H1 (cell line): ENCODE data around the gene CLCN5. TPM values are rescaled to one million over a fixed set of nuclear protein-coding genes. Genes with fewer than 3 reads are reported as not detected.

Experiments
- CTCF ChIA-PET: fragments of 300-600 bp; sonication (Branson Sonifier 250); formaldehyde crosslinking; loops from one replicate; lab custom pipeline; 2021; ENCODE audit not compliant: partially characterized antibody; lab: Charles Lee
- POLR2A ChIA-PET: fragments of 300-600 bp; sonication (Branson Sonifier 250); formaldehyde crosslinking; loops from one replicate; lab custom pipeline; 2021; ENCODE audit warnings: inconsistent platforms; ENCODE audit not compliant: partially characterized antibody; lab: Charles Lee
- DNase-seq, 2 experiments: peaks; one replicate each; pipeline versions ENCODE4 v3.0.0 to v3.0.0-alpha.2; 2010 to 2022; ENCODE audit warnings: low spot score in 2 of 2, low read depth in 1 of 2, mixed read lengths in 1 of 2
- FAIRE-seq: peaks from 2 replicates; lab custom pipeline; 2011; peaks lifted over from hg19 to GRCh38; lab: Jason Lieb, UNC
- H2AFZ ChIP-seq: 2 replicates; pipeline ENCODE4 v1.8.1; 2012; ENCODE audit warnings: low read length, inconsistent platforms
- H2AK5ac ChIP-seq: 2 replicates; pipeline ENCODE4 v1.6.1; 2013; ENCODE audit warnings: low read depth, low read length
- H2BK120ac ChIP-seq: replicated peaks from 2 replicates; pipeline ENCODE3; 2013; ENCODE audit warnings: low read depth, low read length, inconsistent platforms
- H2BK12ac ChIP-seq: 2 replicates; pipeline ENCODE4 v1.6.1; 2013; ENCODE audit warnings: low read depth, low read length
- H2BK15ac ChIP-seq: 2 replicates; pipeline ENCODE4 v1.6.1; 2013; ENCODE audit warnings: low read length
- H2BK20ac ChIP-seq: 2 replicates; pipeline ENCODE4 v1.6.1; 2013; ENCODE audit warnings: low read length
- H2BK5ac ChIP-seq: 2 replicates; pipeline ENCODE4 v1.6.1; 2013; ENCODE audit warnings: low read depth, low read length
- H3K14ac ChIP-seq: 2 replicates; pipeline ENCODE4 v1.6.1; 2013; ENCODE audit warnings: inconsistent platforms; ENCODE audit not compliant: insufficient read length
- H3K18ac ChIP-seq: 2 replicates; pipeline ENCODE4 v1.6.1; 2013; ENCODE audit warnings: low read length; ENCODE audit errors: extremely low read depth
- H3K23ac ChIP-seq: 2 replicates; pipeline ENCODE4 v1.6.1; 2013; ENCODE audit warnings: inconsistent platforms; ENCODE audit not compliant: insufficient read length
- H3K23me2 ChIP-seq: 2 replicates; pipeline ENCODE4 v1.6.1; 2013; ENCODE audit warnings: low read depth, low read length
- H3K27ac ChIP-seq: 2 replicates; pipeline ENCODE4 v1.6.1; 2011; ENCODE audit warnings: low read depth, low read length, inconsistent platforms
- H3K27me3 ChIP-seq, 4 experiments: replicated peaks in 1 of 4; 1 replicate in 1 of 4; 2 replicates in 3 of 4; pipeline versions ENCODE4 v1.6.1 to v1.8.1; 2011 to 2013; ENCODE audit warnings: low read length in 3 of 4, mild to moderate bottlenecking in 3 of 4, inconsistent platforms in 2 of 4, mixed read lengths in 2 of 4, moderate library complexity in 1 of 4; ENCODE audit not compliant: control insufficient read depth in 3 of 4, insufficient read depth in 3 of 4; ENCODE audit errors: extremely low read depth in 1 of 4
- H3K36me3 ChIP-seq, 4 experiments: 2 replicates each; pipeline versions ENCODE4 v1.6.1 to v1.8.1; 2011 to 2013; ENCODE audit warnings: mild to moderate bottlenecking in 4 of 4, low read length in 3 of 4, moderate library complexity in 2 of 4, control low read depth in 1 of 4, inconsistent platforms in 1 of 4; ENCODE audit not compliant: insufficient read depth in 4 of 4, control insufficient read depth in 2 of 4
- H3K4ac ChIP-seq: replicated peaks from 2 replicates; pipeline ENCODE3; 2013; ENCODE audit warnings: low read length, low read depth, mixed read lengths, inconsistent platforms; ENCODE audit not compliant: insufficient read length
- H3K4me1 ChIP-seq, 4 experiments: replicated peaks in 1 of 4; 1 replicate in 1 of 4; 2 replicates in 3 of 4; pipeline versions ENCODE4 v1.6.1 to v1.8.1; 2011 to 2013; ENCODE audit warnings: low read length in 3 of 4, inconsistent platforms in 2 of 4, mixed read lengths in 1 of 4; ENCODE audit not compliant: insufficient read depth in 4 of 4, control insufficient read depth in 3 of 4
- H3K4me2 ChIP-seq, 2 experiments: 2 replicates each; pipeline versions ENCODE4 v1.6.1 to v1.8.1; 2011 to 2013; ENCODE audit warnings: low read depth in 2 of 2, low read length in 2 of 2, control low read depth in 1 of 2, inconsistent platforms in 1 of 2, mild to moderate bottlenecking in 1 of 2; ENCODE audit not compliant: insufficient read depth in 1 of 2
- H3K4me3 ChIP-seq, 4 experiments: fragments of 200-600, 300-600 bp in 1 of 4; sonication (generic), shearing (Covaris generic), sonication (Bioruptor Twin) in 1 of 4; 2 replicates each; pipeline versions ENCODE4 v1.5.1 to v1.8.1; 2011 to 2016; ENCODE audit warnings: low read length in 4 of 4, low read depth in 3 of 4, control low read depth in 2 of 4, inconsistent platforms in 2 of 4, mild to moderate bottlenecking in 2 of 4, mixed read lengths in 1 of 4, moderate library complexity in 1 of 4; ENCODE audit not compliant: insufficient read depth in 2 of 4; ENCODE audit errors: extremely low read depth in 1 of 4
- H3K56ac ChIP-seq: replicated peaks from 2 replicates; pipeline ENCODE3; 2013; ENCODE audit warnings: low read depth, mild to moderate bottlenecking, mixed read lengths, low read length, inconsistent platforms; ENCODE audit not compliant: insufficient read length
- H3K79me1 ChIP-seq: 2 replicates; pipeline ENCODE4 v1.6.1; 2013; ENCODE audit warnings: low read depth, low read length, control low read depth
- H3K79me2 ChIP-seq, 2 experiments: 2 replicates each; pipeline versions ENCODE4 v1.6.1 to v1.8.1; 2012 to 2013; ENCODE audit warnings: low read length in 2 of 2, mild to moderate bottlenecking in 2 of 2, inconsistent platforms in 1 of 2; ENCODE audit not compliant: insufficient read depth in 2 of 2, control insufficient read depth in 1 of 2
- H3K9ac ChIP-seq, 4 experiments: replicated peaks in 1 of 4; 1 replicate in 1 of 4; 2 replicates in 3 of 4; pipeline versions ENCODE4 v1.6.1 to v1.8.1; 2011 to 2013; ENCODE audit warnings: low read depth in 3 of 4, low read length in 3 of 4, control low read depth in 2 of 4, mild to moderate bottlenecking in 2 of 4, moderate library complexity in 2 of 4, inconsistent platforms in 1 of 4; ENCODE audit errors: extremely low read depth in 1 of 4
- H3K9me3 ChIP-seq, 2 experiments: 2 replicates each; pipeline versions ENCODE4 v1.6.1 to v1.8.1; 2012 to 2013; ENCODE audit warnings: mild to moderate bottlenecking in 2 of 2, moderate library complexity in 2 of 2, control low read depth in 1 of 2, inconsistent platforms in 1 of 2, low read depth in 1 of 2, low read length in 1 of 2, mixed read lengths in 1 of 2; ENCODE audit not compliant: insufficient read depth in 2 of 2
- H4K20me1 ChIP-seq, 2 experiments: replicated peaks in 1 of 2; 2 replicates each; pipeline versions ENCODE3 to v1.8.1; 2011 to 2013; ENCODE audit warnings: inconsistent platforms in 2 of 2, low read length in 2 of 2, mild to moderate bottlenecking in 1 of 2; ENCODE audit not compliant: insufficient read depth in 2 of 2, control insufficient read depth in 1 of 2
- H4K5ac ChIP-seq: 2 replicates; pipeline ENCODE4 v1.6.1; 2013; ENCODE audit warnings: low read length, low read depth, mixed read lengths, inconsistent platforms; ENCODE audit not compliant: insufficient read length
- H4K8ac ChIP-seq: 2 replicates; pipeline ENCODE4 v1.8.0; 2013; ENCODE audit warnings: mild to moderate bottlenecking, moderate library complexity, low read length, inconsistent platforms; ENCODE audit not compliant: insufficient read depth; ENCODE audit errors: extremely low read depth
- H4K91ac ChIP-seq: replicated peaks from 2 replicates; pipeline ENCODE3; 2013; ENCODE audit warnings: low read length, mixed read lengths, inconsistent platforms; ENCODE audit not compliant: insufficient read length
- ASH2L ChIP-seq: fragments of 200-600, 300-600 bp; sonication (generic); IDR thresholded peaks from one replicate; pipeline ENCODE4 v1.7.1; 2017; ENCODE audit warnings: low read length
- CTBP2 ChIP-seq: IDR thresholded peaks from 2 replicates; pipeline ENCODE4 v1.7.0; 2011; ENCODE audit warnings: borderline replicate concordance, mild to moderate bottlenecking, moderate library complexity, mixed read lengths, low read length; ENCODE audit not compliant: insufficient read depth, insufficient read length
- GTF2F1 ChIP-seq: IDR thresholded peaks from 2 replicates; pipeline ENCODE4 v1.6.1; 2012; ENCODE audit warnings: low read depth, low read length, improper control_type of control experiment, borderline replicate concordance
- HDAC2 ChIP-seq, 2 experiments: fragments of 300-600 bp in 1 of 2; sonication (generic) in 1 of 2; IDR thresholded peaks; 2 replicates each; pipeline ENCODE4 v1.6.1; 2011 to 2012; ENCODE audit warnings: low read depth in 2 of 2, low read length in 2 of 2, mild to moderate bottlenecking in 2 of 2, moderate library complexity in 2 of 2, borderline replicate concordance in 1 of 2, inconsistent platforms in 1 of 2
- HDAC6 ChIP-seq: IDR thresholded peaks from one replicate; pipeline ENCODE4 v1.7.1; 2012; ENCODE audit warnings: low read depth, mild to moderate bottlenecking, inconsistent platforms, low read length, moderate library complexity
- JUN ChIP-seq: IDR thresholded peaks from 2 replicates; pipeline ENCODE4 v1.6.1; 2011; ENCODE audit warnings: low read depth, mild to moderate bottlenecking, improper control_type of control experiment, low read length
- KDM5A ChIP-seq: fragments of 200-600 bp; IDR thresholded peaks from 2 replicates; pipeline ENCODE4 v1.7.1; 2012; ENCODE audit warnings: mild to moderate bottlenecking, low read length, inconsistent platforms, mixed read lengths
- MAFK ChIP-seq: IDR thresholded peaks from 2 replicates; pipeline ENCODE4 v1.6.1; 2012; ENCODE audit warnings: low read depth, mild to moderate bottlenecking, improper control_type of control experiment, low read length
- MAX ChIP-seq: IDR thresholded peaks from 2 replicates; pipeline ENCODE4 v1.6.1; 2012; ENCODE audit warnings: inconsistent platforms
- RAD21 ChIP-seq, 2 experiments: IDR thresholded peaks in 1 of 2; conservative IDR thresholded peaks in 1 of 2; 2 replicates each; pipeline ENCODE4 v1.6.1; 2011; ENCODE audit warnings: low read depth in 2 of 2, low read length in 2 of 2, improper control_type of control experiment in 1 of 2, inconsistent platforms in 1 of 2, mild to moderate bottlenecking in 1 of 2, moderate library complexity in 1 of 2
- SP2 ChIP-seq: IDR thresholded peaks from 2 replicates; pipeline ENCODE4 v1.6.1; 2012; ENCODE audit warnings: mild to moderate bottlenecking, low read length, inconsistent platforms
- TCF12 ChIP-seq: IDR thresholded peaks from 2 replicates; pipeline ENCODE4 v1.6.1; 2011; ENCODE audit warnings: low read depth, mild to moderate bottlenecking, low read length
- ZNF274 ChIP-seq: IDR thresholded peaks from 2 replicates; pipeline ENCODE4 v1.7.0; 2012; ENCODE audit warnings: low read length, borderline replicate concordance; ENCODE audit errors: extremely low read depth
- WGBS, 2 experiments: shearing (Covaris generic) in 1 of 2; methylation state at CpG; one replicate each; pipeline versions ENCODE4 v1.1.6 to v1.1.7; 2013 to 2015; ENCODE audit warnings: low lambda C conversion rate in 2 of 2, mixed read lengths in 2 of 2, inconsistent platforms in 1 of 2, low coverage in 1 of 2, missing lambda C conversion rate in 1 of 2; ENCODE audit not compliant: insufficient replicate concordance in 2 of 2, insufficient coverage in 1 of 2, insufficient read length in 1 of 2; ENCODE audit errors: extremely low coverage in 1 of 2, missing lambda C conversion rate in 1 of 2; 5-methylcytosine and 5-hydroxymethylcytosine counted together
- polyA plus RNA-seq, 7 experiments: library from polyadenylated mRNA; depleted of rRNA in 3 of 7; stranded (reverse) in 5 of 7; unstranded in 2 of 7; fragments of >200 nt in 5 of 7; fragments of 200-250 nt in 2 of 7; gene quantifications; 1 replicate in 5 of 7; 2 replicates in 1 of 7; 4 replicates in 1 of 7; pipeline versions ENCODE4 v1.2.1 to v1.2.3, GENCODE V29; 2011 to 2013; ENCODE audit warnings: missing spikeins in 2 of 7, mixed read lengths in 2 of 7
- total RNA-seq: library from RNA; stranded (reverse); fragmentation: NEBNext Ultra II Directional; extraction: Animal tissue kit (Norgen Biotek cat#: 25700); gene quantifications from 2 replicates; pipeline ENCODE4 v1.2.1, GENCODE V29; 2021

CLCN5 gene
- total and polyA plus RNA-seq, 2 of the 8 experiments (the other 6 are each of a cell fraction or from before 2014, with no cell fraction given): 4.2 to 9.7 TPM

- Histone ChIP-seq H3K79me1 (no peaks in the 10 kb centered on the region), H3K23ac (no peak overlapping the region), H3K14ac (no peak overlapping the region), H3K4me2 (no peak overlapping the region), H3K9ac (no peak overlapping the region), H3K4me1 (no peaks in the 10 kb centered on the region), H2BK15ac (no peak overlapping the region), H3K36me3 (no peaks in the 10 kb centered on the region), H2BK20ac (no peak overlapping the region), H3K4me3 (no peak overlapping the region), H2BK5ac (no peak overlapping the region), H3K9me3 (no peaks in the 10 kb centered on the region), H3K4ac (no peak overlapping the region), H3K27ac (no peak overlapping the region), H2BK120ac (no peak overlapping the region), H4K20me1 (peaks cover 0 to 1% of the 10 kb centered on the region in 2 experiments), H3K79me2 (no peaks in the 10 kb centered on the region), H4K5ac (no peak overlapping the region), H3K18ac (no peak overlapping the region), H4K91ac (no peak overlapping the region), H2AFZ (no peak overlapping the region), H2BK12ac (no peak overlapping the region), H3K56ac (no peak overlapping the region), H4K8ac (no peak overlapping the region), H3K27me3 (no peaks in the 10 kb centered on the region), H2AK5ac (no peak overlapping the region), H3K23me2 (no peaks in the 10 kb centered on the region)
- WGBS, 2 experiments: 83% methylated on average over 1 of the region's 1 CpG; no CpG with 5 or more reads in 1 of the 2 experiments
- ChIA-PET POLR2A (no interaction called here), CTCF (no interaction called here)
- FAIRE-seq (no peak), DNase-seq (no peak)
- TF ChIP-seq HDAC6: no peak
- no peak for TF ChIP-seq GTF2F1
- no peak for TF ChIP-seq RAD21 (IDR thresholded peaks at IDR 0.05 in 1 of 2, conservative IDR thresholded peaks at IDR 0.05 in 1 of 2; ENCODE audit: low read depth in 2 of 2, low read length in 2 of 2)
- no peak for TF ChIP-seq TCF12
- no peak for TF ChIP-seq HDAC2 (IDR thresholded peaks at IDR 0.05; ENCODE audit: borderline replicate concordance in 1 of 2, low read depth in 2 of 2, low read length in 2 of 2)
- no peak for TF ChIP-seq MAX
- no peak for TF ChIP-seq JUN
- no peak for TF ChIP-seq KDM5A
- TF ChIP-seq CTBP2: no peak
- TF ChIP-seq ASH2L: no peak
- no peak for TF ChIP-seq MAFK
- TF ChIP-seq SP2: no peak
- TF ChIP-seq ZNF274: no peak
These were observed 37.7 kb downstream of the CLCN5 start for GRCh38 chrX:49960061-49960460.
